Neuronal stem cell (in vitro differentiated cells): ENCODE results near the gene ZMYM4.

Source experiments
- DNase-seq: peaks from one replicate; pipeline ENCODE4 v3.0.0-alpha.2; 2013; ENCODE audit warnings: low spot score
- H2AFZ ChIP-seq: one replicate; pipeline ENCODE4 v1.6.1; 2013; ENCODE audit warnings: mild to moderate bottlenecking, low read length, inconsistent platforms
- H2AK5ac ChIP-seq: 2 replicates; pipeline ENCODE4 v1.6.1; 2013; ENCODE audit warnings: low read depth, mild to moderate bottlenecking, inconsistent platforms, low read length, moderate library complexity, mixed read lengths
- H2BK120ac ChIP-seq: 2 replicates; pipeline ENCODE4 v1.6.1; 2013; ENCODE audit warnings: low read depth, mild to moderate bottlenecking, inconsistent platforms, low read length, moderate library complexity, mixed read lengths
- H2BK12ac ChIP-seq: one replicate; pipeline ENCODE4 v1.6.1; 2013; ENCODE audit warnings: low read length, inconsistent platforms
- H2BK15ac ChIP-seq: 2 replicates; pipeline ENCODE4 v1.6.1; 2013; ENCODE audit warnings: mild to moderate bottlenecking, low read length, inconsistent platforms, mixed read lengths
- H2BK5ac ChIP-seq: one replicate; pipeline ENCODE4 v1.6.1; 2013; ENCODE audit warnings: inconsistent platforms, mild to moderate bottlenecking, low read length, moderate library complexity
- H3K14ac ChIP-seq: one replicate; pipeline ENCODE4 v1.6.1; 2013; ENCODE audit warnings: low read length, inconsistent platforms
- H3K18ac ChIP-seq: 2 replicates; pipeline ENCODE4 v1.6.1; 2013; ENCODE audit warnings: low read length, inconsistent platforms
- H3K23ac ChIP-seq: 2 replicates; pipeline ENCODE4 v1.6.1; 2013; ENCODE audit warnings: low read depth, mild to moderate bottlenecking, mixed read lengths, low read length, inconsistent platforms; ENCODE audit not compliant: poor library complexity
- H3K27ac ChIP-seq: replicated peaks from 3 replicates; pipeline ENCODE4 v1.5.1; 2013; ENCODE audit warnings: low read length, inconsistent platforms
- H3K27me3 ChIP-seq, 3 experiments: 2 replicates each; pipeline ENCODE4 v1.6.1; 2013; ENCODE audit warnings: low read length in 3 of 3, mild to moderate bottlenecking in 2 of 3, inconsistent platforms in 1 of 3, low read depth in 1 of 3, mixed read lengths in 1 of 3, moderate library complexity in 1 of 3; ENCODE audit not compliant: control insufficient read depth in 3 of 3, insufficient read depth in 3 of 3
- H3K36me3 ChIP-seq, 2 donors: replicated peaks in 1 of 2; 2 replicates each; pipeline ENCODE4 v1.6.1; 2013; ENCODE audit warnings: low read length in 2 of 2; ENCODE audit not compliant: control insufficient read depth in 2 of 2, insufficient read depth in 2 of 2
- H3K4ac ChIP-seq: 2 replicates; pipeline ENCODE4 v1.6.1; 2013; ENCODE audit warnings: inconsistent platforms, mild to moderate bottlenecking, low read length, moderate library complexity
- H3K4me1 ChIP-seq, 2 donors: 1 replicate in 1 of 2; 2 replicates in 1 of 2; pipeline ENCODE4 v1.6.1; 2013; ENCODE audit warnings: low read length in 2 of 2, low read depth in 1 of 2; ENCODE audit not compliant: control insufficient read depth in 2 of 2, insufficient read depth in 1 of 2
- H3K4me2 ChIP-seq: one replicate; pipeline ENCODE4 v1.6.1; 2013; ENCODE audit warnings: mild to moderate bottlenecking, low read length, inconsistent platforms; ENCODE audit not compliant: insufficient read depth, poor library complexity, severe bottlenecking
- H3K4me3 ChIP-seq, 2 donors: 2 replicates each; pipeline ENCODE4 v1.5.1; 2013; ENCODE audit warnings: low read length in 2 of 2, mild to moderate bottlenecking in 2 of 2, inconsistent platforms in 1 of 2, moderate library complexity in 1 of 2
- H3K79me1 ChIP-seq: one replicate; pipeline ENCODE4 v1.6.1; 2013; ENCODE audit warnings: low read depth, mild to moderate bottlenecking, inconsistent platforms, low read length, moderate library complexity
- H3K9ac ChIP-seq: one replicate; pipeline ENCODE4 v1.6.1; 2013; ENCODE audit warnings: mild to moderate bottlenecking, low read depth, low read length, inconsistent platforms; ENCODE audit not compliant: poor library complexity
- H3K9me3 ChIP-seq, 2 donors: replicated peaks in 1 of 2; 2 replicates each; pipeline versions ENCODE3 to v1.6.1; 2013; ENCODE audit warnings: low read length in 2 of 2, mild to moderate bottlenecking in 2 of 2, inconsistent platforms in 1 of 2, low read depth in 1 of 2, mixed read lengths in 1 of 2, moderate library complexity in 1 of 2; ENCODE audit not compliant: control insufficient read depth in 2 of 2, insufficient read depth in 1 of 2
- H4K8ac ChIP-seq: one replicate; pipeline ENCODE4 v1.6.1; 2013; ENCODE audit warnings: low read depth, mild to moderate bottlenecking, inconsistent platforms, low read length, moderate library complexity
- H4K91ac ChIP-seq: one replicate; pipeline ENCODE4 v1.6.1; 2013; ENCODE audit warnings: low read length, low read depth, mild to moderate bottlenecking, inconsistent platforms; ENCODE audit not compliant: poor library complexity
- WGBS, 2 donors: extraction: QIAGEN DNeasy Blood & Tissue Kit; methylation state at CpG; one replicate each; pipeline ENCODE4 v1.1.7; 2013; ENCODE audit warnings: missing lambda C conversion rate in 2 of 2, mixed read lengths in 1 of 2; ENCODE audit not compliant: insufficient read length in 2 of 2, insufficient replicate concordance in 1 of 2; ENCODE audit errors: extremely low coverage in 2 of 2; 5-methylcytosine and 5-hydroxymethylcytosine counted together

The ZMYM4 gene

GRCh38 chr1:35270836-35271235 lies 2.3 kb downstream of the ZMYM4 start:
- Histone ChIP-seq H3K79me1 (peaks cover 5% of the 10 kb centered on the region), H3K4me1 (peaks cover 4 to 8% of the 10 kb centered on the region in 2 donors), H3K36me3 (peaks cover 0 to 49% of the 10 kb centered on the region in 2 donors), H3K9ac (no peak overlapping the region), H3K4me2 (no peak overlapping the region), H2BK5ac (no peak overlapping the region), H2BK120ac (no peak overlapping the region), H2AK5ac (no peak overlapping the region), H3K4me3 (peak overlapping the region in 1 of 2 donors; percentile 67), H2AFZ (no peak overlapping the region), H3K27me3 (no peaks in the 10 kb centered on the region), H3K14ac (no peak overlapping the region), H4K91ac (no peak overlapping the region), H3K23ac (no peak overlapping the region), H2BK12ac (no peak overlapping the region), H2BK15ac (no peak overlapping the region), H4K8ac (no peak overlapping the region), H3K9me3 (peaks cover 0 to 24% of the 10 kb centered on the region in 2 donors), H3K18ac (no peak overlapping the region), H3K27ac (no peak overlapping the region), H3K4ac (no peak overlapping the region)
- DNase-seq, result no peak
- no CpG with 5 or more reads among the region's 3 CpGs for WGBS, 2 donors

DNA sequence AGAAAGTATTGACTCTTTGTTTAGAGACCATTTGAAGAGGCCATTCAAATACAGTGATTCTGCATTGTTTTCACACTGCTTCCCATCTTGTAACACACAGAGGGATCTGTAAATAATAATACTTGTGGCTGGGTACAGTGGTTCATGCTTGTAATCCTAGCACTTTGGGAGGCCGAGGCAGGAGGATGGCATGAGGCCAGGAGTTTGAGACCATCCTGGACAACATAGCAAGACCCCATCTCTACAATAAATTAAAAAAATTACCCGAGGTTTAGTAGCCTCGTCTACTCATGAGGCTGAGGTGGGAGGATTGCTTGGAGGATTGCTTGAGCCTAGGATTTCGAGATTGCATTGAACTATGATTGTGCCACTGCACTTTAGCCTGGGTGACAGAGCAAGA lies 5.7 kb downstream of the ZMYM4 start:
- WGBS, 2 donors, result no CpG with 5 or more reads among the region's 4 CpGs
- Histone ChIP-seq H3K4ac (no peak overlapping the region), H3K4me3 (no peak overlapping the region), H4K91ac (no peak overlapping the region), H2BK120ac (no peak overlapping the region), H3K14ac (no peak overlapping the region), H2BK12ac (no peak overlapping the region), H3K4me1 (peaks cover 2 to 5% of the 10 kb centered on the region in 2 donors), H3K9ac (no peak overlapping the region), H3K36me3 (peaks cover 3 to 76% of the 10 kb centered on the region in 2 donors), H3K18ac (no peak overlapping the region), H2AFZ (no peak overlapping the region), H3K23ac (no peak overlapping the region), H4K8ac (no peak overlapping the region), H2AK5ac (no peak overlapping the region), H3K9me3 (peaks cover 3 to 43% of the 10 kb centered on the region in 2 donors), H3K27me3 (no peaks in the 10 kb centered on the region), H2BK15ac (no peak overlapping the region), H3K27ac (no peak overlapping the region), H2BK5ac (no peak overlapping the region), H3K4me2 (no peak overlapping the region), H3K79me1 (peaks cover 3% of the 10 kb centered on the region)
- no peak for DNase-seq

- no peak overlapping the region for H4K91ac ChIP-seq
- no peak overlapping the region for H3K4me2 ChIP-seq
- H4K8ac ChIP-seq, result no peak overlapping the region
- no peak for DNase-seq
- H2BK12ac ChIP-seq, result no peak overlapping the region
- H3K9ac ChIP-seq, result no peak overlapping the region
- H3K9me3 ChIP-seq, result peaks cover 8 to 62% of the 10 kb centered on the region in 2 donors
- H3K27ac ChIP-seq, result no peak overlapping the region
- peaks cover 3% of the 10 kb centered on the region for H3K79me1 ChIP-seq
- H3K36me3 ChIP-seq, result peaks cover 8 to 71% of the 10 kb centered on the region in 2 donors
- no peak overlapping the region for H2AK5ac ChIP-seq
- H3K4me1 ChIP-seq, result no peaks in the 10 kb centered on the region
- no peak overlapping the region for H3K4ac ChIP-seq
- no peak overlapping the region for H2AFZ ChIP-seq
- WGBS, 2 donors, result no CpG with 5 or more reads among the region's 6 CpGs
- H3K18ac ChIP-seq, result no peak overlapping the region
- H3K23ac ChIP-seq, result no peak overlapping the region
- no peak overlapping the region for H2BK120ac ChIP-seq
- H3K4me3 ChIP-seq, result no peak overlapping the region
- no peaks in the 10 kb centered on the region for H3K27me3 ChIP-seq
- H3K14ac ChIP-seq, result no peak overlapping the region
- H2BK5ac ChIP-seq, result no peak overlapping the region
- H2BK15ac ChIP-seq, result no peak overlapping the region
Measured at GRCh38 chr1:35278886-35279554, 10.5 kb downstream of the ZMYM4 start.

DNA sequence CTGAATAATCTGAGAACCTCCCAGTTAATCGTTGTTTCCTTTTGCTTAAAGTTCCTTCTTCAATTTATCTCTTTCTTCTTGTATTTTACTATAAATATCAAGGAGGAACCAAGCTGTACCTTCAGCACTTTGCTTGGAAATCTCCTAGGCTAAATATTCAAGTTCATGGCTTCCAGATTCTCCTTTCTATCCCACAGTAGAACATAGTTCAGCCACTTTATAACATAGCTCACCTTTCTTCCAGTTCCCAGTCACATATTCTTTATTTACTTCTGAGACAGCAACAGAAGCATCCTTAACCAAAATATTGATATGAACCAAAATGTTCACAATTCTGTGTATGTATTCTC lies 11.0 kb downstream of the ZMYM4 start:
- Histone ChIP-seq H3K18ac (no peak overlapping the region), H4K8ac (no peak overlapping the region), H3K9ac (no peak overlapping the region), H3K23ac (no peak overlapping the region), H3K4ac (no peak overlapping the region), H3K4me1 (no peaks in the 10 kb centered on the region), H3K79me1 (peaks cover 3% of the 10 kb centered on the region), H3K4me3 (no peak overlapping the region), H2BK120ac (no peak overlapping the region), H3K14ac (no peak overlapping the region), H3K9me3 (peaks cover 8 to 62% of the 10 kb centered on the region in 2 donors), H4K91ac (no peak overlapping the region), H3K27ac (no peak overlapping the region), H2AFZ (no peak overlapping the region), H2BK5ac (no peak overlapping the region), H2BK15ac (no peak overlapping the region), H2AK5ac (no peak overlapping the region), H3K36me3 (peaks cover 8 to 70% of the 10 kb centered on the region in 2 donors), H3K27me3 (no peaks in the 10 kb centered on the region), H2BK12ac (no peak overlapping the region), H3K4me2 (no peak overlapping the region)
- no CpG with 5 or more reads among the region's 1 CpG for WGBS, 2 donors
- no peak for DNase-seq
